ENCODE data around the gene RAD18.

DNA sequence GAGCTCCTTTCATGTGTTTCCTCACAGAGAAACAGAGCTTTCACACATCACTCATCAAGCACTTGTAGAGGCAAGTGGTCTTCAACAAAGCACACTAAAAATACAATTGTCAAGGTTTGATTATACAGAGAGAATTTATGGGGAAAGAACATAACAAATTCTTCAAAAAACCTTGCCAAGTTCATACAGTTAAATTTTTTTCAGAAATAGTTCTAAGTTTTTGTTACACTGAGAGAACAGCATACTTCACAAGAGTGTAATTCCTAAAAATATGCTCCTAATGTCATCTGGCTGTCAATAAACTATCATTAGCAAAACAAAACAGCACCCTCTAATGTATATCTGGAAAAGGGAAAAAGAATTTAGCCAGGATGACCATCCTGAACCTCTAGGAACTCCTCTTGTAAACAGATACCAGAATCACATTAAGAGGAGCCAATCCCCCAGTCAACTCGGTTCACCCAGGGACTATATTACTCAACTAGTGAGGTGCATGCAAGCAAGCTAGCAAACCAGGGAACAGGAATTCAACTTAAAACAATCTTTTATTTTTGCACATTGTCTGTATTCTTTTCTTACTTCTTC, 63.3 kb downstream of the RAD18 start:
- TF ChIP-seq, protein P1, sequence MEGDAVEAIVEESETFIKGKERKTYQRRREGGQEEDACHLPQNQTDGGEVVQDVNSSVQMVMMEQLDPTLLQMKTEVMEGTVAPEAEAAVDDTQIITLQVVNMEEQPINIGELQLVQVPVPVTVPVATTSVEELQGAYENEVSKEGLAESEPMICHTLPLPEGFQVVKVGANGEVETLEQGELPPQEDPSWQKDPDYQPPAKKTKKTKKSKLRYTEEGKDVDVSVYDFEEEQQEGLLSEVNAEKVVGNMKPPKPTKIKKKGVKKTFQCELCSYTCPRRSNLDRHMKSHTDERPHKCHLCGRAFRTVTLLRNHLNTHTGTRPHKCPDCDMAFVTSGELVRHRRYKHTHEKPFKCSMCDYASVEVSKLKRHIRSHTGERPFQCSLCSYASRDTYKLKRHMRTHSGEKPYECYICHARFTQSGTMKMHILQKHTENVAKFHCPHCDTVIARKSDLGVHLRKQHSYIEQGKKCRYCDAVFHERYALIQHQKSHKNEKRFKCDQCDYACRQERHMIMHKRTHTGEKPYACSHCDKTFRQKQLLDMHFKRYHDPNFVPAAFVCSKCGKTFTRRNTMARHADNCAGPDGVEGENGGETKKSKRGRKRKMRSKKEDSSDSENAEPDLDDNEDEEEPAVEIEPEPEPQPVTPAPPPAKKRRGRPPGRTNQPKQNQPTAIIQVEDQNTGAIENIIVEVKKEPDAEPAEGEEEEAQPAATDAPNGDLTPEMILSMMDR (IDR thresholded peaks at IDR 0.05): no peak
- no peak for TF ChIP-seq EZH2 (IDR thresholded peaks at IDR 0.05; ENCODE audit: borderline replicate concordance, insufficient read depth, low read depth, low read length, poor library complexity, severe bottlenecking)
